KG1 (cell line): ENCODE measurements around the gene SLC16A1.

Experiments used
- DNase-seq: peaks from one replicate; lab custom pipeline; 2025; lab: John Stamatoyannopoulos, UW

The SLC16A1 gene

DNA sequence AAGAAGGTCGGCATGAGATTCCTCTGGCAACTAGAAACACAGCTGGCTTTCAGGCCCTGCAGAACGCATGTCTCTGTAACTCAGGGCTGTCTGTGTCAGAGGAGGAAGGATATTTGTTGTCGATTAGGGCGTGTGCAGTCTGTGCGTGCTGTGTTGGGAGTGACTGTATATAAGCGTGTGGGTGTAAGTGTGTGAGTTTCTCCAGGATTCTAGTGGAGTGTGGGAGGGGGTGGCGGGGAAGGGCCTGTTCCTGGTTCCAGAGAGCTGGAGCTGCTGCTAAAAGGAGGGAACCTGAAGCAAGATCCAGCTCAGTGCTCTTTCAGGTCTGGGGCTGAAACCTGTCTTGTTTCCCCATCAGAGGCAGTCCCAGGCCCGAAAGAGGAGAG lies 74.3 kb downstream of the SLC16A1 start:
- DNase-seq = no peak

DNA sequence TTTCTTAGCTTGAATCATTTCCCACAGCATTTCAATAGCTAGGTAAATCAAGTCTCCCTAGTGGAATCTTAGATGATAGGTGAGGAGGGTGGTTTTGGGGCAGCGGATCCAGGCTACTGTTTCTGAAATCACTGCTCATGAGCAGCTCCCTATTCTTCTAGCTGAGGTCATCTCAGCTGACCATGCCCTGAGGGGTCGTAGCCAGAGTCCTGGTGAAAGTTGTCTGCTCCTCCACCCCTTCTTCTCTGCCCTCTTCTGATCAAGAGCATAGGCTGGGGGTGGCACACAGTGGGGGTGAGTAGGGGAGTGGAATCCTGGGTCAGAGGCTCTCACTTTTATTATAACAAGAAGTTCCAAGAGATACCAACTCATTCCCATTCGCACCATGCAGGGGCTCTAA lies 76.2 kb downstream of the SLC16A1 start:
- DNase-seq = no peak

DNA sequence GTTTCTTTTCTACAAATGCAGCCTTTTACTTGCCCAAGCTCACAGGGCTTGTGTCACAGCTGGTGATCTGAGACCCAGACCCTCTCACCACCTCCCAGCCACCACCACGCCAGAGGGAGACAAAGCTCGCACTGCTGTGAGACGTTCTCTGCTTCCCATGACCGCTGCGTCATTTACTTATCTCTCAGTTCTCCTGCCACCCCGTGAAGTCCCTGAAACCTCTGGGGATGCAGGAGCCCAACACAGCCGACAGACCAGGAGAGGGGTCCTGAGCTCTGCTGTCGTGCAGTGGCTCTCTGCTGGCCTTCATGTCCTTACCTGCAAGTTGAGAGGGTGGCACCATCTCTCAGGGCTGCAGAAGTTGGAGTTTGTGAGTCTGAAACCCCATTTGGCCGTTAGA lies 77.7 kb downstream of the SLC16A1 start:
- no peak for DNase-seq

DNA sequence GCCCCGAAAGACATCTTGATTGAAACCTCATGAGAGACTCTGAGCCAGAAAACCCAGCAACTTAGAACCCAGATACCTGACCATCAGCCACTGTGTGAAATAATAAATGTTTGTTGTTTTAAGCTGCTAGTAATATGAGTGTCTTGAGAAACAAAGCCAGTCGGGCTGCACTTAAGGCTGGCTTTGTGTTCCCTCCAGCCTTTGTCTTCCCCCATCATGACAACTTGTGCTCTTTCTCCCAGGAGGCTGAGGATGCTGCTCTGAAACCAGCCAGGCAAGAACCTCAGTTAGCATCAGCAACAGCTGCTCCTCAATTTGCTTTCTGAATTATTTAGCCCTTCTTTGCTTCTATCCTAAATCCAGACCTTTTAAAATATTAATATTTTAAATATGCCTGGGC lies 78.2 kb downstream of the SLC16A1 start:
- DNase-seq = no peak

DNA sequence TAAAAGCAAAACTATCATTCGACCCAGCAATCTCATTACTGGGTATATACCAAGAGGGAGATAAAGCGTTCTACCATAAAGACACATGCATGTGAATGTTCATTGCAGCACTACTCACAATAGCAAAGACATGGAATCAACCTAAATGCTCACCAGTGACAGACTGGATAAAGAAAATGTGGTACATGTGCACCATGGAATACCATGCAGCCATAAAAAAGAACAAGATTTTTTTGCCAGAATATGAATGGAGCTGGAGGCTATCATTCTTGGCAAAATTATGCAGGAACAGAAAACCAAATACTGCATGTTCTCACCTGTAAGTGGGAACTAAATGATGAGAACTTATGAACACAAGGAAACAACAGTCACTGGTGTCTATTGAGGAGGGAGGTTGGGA lies 79.7 kb downstream of the SLC16A1 start:
- no peak for DNase-seq

DNA sequence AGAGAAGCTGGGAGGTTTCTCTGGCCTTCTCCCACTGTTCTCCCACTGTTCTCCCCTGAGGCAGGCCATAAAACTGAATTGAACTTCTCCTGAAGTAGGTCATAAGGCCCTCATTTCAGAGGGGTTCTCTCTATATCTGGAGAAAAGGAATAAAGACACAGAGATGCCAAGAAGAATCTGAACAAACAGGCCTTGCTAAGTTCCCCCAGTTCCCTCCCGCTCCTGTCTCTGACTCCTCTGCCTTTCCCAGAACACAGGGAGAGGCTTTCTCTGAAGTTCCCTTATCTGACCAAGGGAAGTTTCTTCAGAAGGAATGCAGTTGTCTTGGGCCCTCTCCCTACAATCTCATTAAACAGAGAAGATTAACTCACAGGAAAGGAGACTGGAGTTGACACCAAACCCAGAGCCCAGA lies 83.4 kb downstream of the SLC16A1 start:
- no peak for DNase-seq

DNA sequence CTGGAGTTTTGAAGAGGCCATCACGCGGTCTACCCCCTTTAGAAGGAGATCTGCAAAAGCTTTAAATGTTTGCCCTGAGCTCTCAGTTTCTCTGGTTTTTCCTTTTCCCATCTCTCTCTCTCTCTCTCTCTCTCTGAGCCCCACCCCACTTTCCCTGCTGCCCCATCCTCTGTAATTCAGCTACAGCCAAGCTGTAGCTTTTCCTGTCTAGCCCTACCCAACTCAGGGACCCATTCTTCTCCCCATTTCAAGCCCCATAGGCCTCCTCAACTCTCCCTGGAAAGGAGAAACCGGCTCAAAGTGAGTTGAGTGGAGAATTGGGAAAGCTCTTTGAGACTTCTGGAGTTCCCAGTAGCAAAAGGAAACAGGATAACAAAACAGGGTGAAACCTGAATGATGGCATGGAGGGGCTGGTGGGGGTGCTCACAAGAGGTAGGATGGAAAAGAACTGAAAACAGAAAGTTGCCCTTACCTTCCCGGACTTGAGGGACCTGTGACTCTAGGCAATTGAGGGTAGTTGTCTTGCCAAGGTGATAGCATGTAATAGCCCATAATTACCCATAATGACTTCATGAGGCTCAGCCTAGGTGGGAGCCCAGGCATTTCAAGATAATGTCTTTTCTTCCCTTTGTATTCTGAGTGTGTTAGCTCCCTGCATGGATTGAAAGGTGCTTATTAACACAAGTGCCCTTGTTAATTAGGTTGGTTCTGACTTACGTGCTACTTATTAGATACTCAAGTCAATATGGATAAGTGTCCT lies 84.9 kb downstream of the SLC16A1 start:
- DNase-seq = no peak

DNA sequence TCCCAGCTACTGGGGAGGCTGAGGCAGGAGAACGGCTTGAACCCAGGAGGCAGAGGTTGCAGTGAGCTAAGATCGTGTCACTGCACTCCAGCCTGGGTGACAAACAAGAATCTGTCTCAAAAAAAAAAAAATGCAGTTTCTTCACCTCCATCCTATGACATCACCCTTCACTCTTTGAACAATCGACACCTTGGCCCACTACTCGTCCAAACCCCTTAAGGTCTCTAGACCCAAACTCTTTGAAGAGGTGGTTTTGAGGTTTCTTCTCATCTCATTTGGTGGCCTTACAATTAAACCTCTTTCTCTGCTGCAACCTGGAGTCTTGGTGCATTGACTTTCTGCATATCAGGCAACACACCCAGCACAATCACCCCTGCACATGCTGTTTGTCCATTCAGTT lies 86.1 kb downstream of the SLC16A1 start:
- no peak for DNase-seq

DNA sequence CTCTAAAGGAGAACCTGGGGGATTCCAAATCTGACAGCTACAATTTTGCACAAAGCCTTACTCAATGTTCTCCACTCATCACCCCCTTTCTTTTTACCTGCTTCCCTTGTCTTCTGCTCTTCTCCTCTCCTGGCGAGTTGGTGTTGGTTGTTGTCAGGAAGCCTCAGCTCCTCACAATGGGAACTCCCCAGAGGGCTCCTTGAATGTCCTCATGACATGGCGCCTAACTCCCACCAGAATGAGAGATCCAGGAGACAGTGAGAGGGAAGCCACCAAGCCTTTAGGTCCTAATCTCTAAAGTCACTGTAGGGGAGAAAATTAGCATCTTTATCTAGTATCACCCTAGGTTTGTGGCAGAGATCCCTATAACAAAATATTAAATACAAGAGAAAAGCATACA lies 87.8 kb downstream of the SLC16A1 start:
- DNase-seq = no peak

DNA sequence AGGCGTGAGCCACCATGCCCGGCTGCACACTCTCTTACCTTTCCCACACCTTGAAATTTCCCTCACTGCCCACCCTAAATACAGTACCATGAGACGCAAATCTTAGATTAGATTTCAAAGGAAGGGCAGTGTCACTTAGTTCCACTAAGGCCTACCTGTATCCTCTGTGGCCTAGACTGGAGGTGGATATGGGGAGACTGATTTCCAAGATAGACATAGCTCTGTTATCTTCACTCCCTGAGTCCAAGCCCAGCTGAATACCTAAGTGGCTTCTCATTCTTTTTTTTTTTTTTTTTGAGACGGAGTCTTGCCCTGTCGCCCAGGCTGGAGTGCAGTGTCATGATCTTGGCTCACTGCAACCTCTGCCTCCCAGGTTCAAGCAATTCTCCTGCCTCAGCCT lies 89.0 kb downstream of the SLC16A1 start:
- no peak for DNase-seq

DNA sequence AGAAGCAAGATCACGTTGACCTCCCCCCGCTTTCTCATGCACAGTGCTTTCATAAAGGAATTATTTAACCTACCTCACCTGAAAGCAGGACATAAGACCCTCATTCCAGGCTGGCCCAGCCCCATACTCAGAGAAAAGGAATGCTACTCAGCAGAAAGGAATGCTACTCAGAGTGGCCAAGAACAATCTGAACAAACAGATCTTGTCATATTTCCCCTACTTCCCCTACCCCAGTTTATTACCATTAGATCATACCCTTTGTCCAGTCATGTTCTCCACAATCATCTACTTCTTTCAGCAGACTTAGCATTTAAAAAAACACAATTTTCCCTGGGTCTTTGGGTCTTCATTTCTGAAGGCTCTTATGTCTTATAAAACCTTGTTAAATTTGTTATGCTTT lies 89.8 kb downstream of the SLC16A1 start:
- DNase-seq = no peak

DNA sequence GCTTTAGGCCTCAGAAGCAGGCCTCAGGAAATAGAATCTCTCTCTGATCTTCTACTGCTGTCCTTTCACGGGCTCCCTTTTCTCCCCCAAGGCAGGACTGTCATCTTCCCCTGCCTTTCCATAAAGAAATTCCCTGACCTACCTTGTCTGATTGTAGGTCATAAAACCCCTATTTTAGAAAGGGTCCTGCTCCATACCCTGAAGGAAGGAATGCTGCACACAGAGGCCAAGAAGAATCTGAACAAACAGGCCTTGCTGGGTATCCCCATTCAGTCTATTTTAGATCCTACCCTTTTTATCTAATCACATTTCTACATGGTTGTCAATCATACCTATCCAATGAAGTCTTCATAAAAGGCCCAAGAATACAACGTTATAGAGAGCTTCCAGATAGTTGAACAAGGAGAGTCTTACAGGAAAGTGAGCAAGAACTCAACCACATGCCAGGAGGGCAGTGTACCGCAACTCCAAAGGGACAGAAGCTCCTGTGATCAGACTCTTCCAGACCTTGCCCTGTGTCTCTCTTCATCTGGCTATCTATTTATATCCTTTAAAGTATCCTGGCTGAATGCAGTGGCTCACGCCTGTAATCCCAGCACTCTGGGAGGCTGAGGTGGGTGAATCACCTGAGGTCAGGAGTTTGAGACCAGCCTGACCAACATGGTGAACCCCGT lies 93.1 kb downstream of the SLC16A1 start:
- no peak for DNase-seq
